ENCODE data around the gene SDK2.

- TF ChIP-seq, protein P1, sequence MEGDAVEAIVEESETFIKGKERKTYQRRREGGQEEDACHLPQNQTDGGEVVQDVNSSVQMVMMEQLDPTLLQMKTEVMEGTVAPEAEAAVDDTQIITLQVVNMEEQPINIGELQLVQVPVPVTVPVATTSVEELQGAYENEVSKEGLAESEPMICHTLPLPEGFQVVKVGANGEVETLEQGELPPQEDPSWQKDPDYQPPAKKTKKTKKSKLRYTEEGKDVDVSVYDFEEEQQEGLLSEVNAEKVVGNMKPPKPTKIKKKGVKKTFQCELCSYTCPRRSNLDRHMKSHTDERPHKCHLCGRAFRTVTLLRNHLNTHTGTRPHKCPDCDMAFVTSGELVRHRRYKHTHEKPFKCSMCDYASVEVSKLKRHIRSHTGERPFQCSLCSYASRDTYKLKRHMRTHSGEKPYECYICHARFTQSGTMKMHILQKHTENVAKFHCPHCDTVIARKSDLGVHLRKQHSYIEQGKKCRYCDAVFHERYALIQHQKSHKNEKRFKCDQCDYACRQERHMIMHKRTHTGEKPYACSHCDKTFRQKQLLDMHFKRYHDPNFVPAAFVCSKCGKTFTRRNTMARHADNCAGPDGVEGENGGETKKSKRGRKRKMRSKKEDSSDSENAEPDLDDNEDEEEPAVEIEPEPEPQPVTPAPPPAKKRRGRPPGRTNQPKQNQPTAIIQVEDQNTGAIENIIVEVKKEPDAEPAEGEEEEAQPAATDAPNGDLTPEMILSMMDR (IDR thresholded peaks at IDR 0.05) = no peak
- TF ChIP-seq POLR2A (IDR thresholded peaks at IDR 0.05) = no peak
Observed at GRCh38 chr17:73663614-73664013, 19.4 kb upstream of the SDK2 start.

Measured in thyroid gland (tissue), 4 donors.